ENCODE results near the gene ZNF467.

The ZNF467 gene

GRCh38 chr7:149729983-149730801, 43.2 kb downstream of the ZNF467 start:
- H3K4me3 ChIP-seq (ENCODE audit: low read depth, low read length), result no peak overlapping the region
- no peak for DNase-seq (ENCODE audit: low read depth, low spot score)
- no peak for TF ChIP-seq CTCF (IDR thresholded peaks at IDR 0.05; ENCODE audit: low read depth, low read length)
- in situ Hi-C loops (cut with HindIII; ENCODE audit: low sequenced_read_pairs), result no loop called here

- H3K4me3 ChIP-seq (ENCODE audit: low read depth, low read length), result no peak overlapping the region
- in situ Hi-C loops (cut with HindIII; ENCODE audit: low sequenced_read_pairs), result no loop called here
- no peak for DNase-seq (ENCODE audit: low read depth, low spot score)
- TF ChIP-seq CTCF (IDR thresholded peaks at IDR 0.05; ENCODE audit: low read depth, low read length), result no peak
These were observed 43.8 kb downstream of the ZNF467 start for GRCh38 chr7:149729586-149729982.

- DNase-seq (ENCODE audit: low read depth, low spot score), result no peak
- no peak overlapping the region for H3K4me3 ChIP-seq (ENCODE audit: low read depth, low read length)
- no peak for TF ChIP-seq CTCF (IDR thresholded peaks at IDR 0.05; ENCODE audit: low read depth, low read length)
- in situ Hi-C loops (cut with HindIII; ENCODE audit: low sequenced_read_pairs), result no loop called here
These were observed 44.7 kb downstream of the ZNF467 start for GRCh38 chr7:149728491-149729375.

- no peak for DNase-seq (ENCODE audit: low read depth, low spot score)
- no peak for TF ChIP-seq CTCF (IDR thresholded peaks at IDR 0.05; ENCODE audit: low read depth, low read length)
- in situ Hi-C loops (cut with HindIII; ENCODE audit: low sequenced_read_pairs), result no loop called here
- no peak overlapping the region for H3K4me3 ChIP-seq (ENCODE audit: low read depth, low read length)
These were observed 45.4 kb downstream of the ZNF467 start for GRCh38 chr7:149727899-149728476.

- in situ Hi-C loops (cut with HindIII; ENCODE audit: low sequenced_read_pairs), result no loop called here
- no peak for DNase-seq (ENCODE audit: low read depth, low spot score)
- no peak overlapping the region for H3K4me3 ChIP-seq (ENCODE audit: low read depth, low read length)
- TF ChIP-seq CTCF (IDR thresholded peaks at IDR 0.05; ENCODE audit: low read depth, low read length), result no peak
These were observed 46.1 kb downstream of the ZNF467 start for GRCh38 chr7:149727053-149727898.

- TF ChIP-seq CTCF (IDR thresholded peaks at IDR 0.05; ENCODE audit: low read depth, low read length), result no peak
- in situ Hi-C loops (cut with HindIII; ENCODE audit: low sequenced_read_pairs), result no loop called here
- no peak overlapping the region for H3K4me3 ChIP-seq (ENCODE audit: low read depth, low read length)
- no peak for DNase-seq (ENCODE audit: low read depth, low spot score)
These were observed 47.5 kb downstream of the ZNF467 start for GRCh38 chr7:149725916-149726315.
